ENCODE measurements around the gene RASD1.

DNA sequence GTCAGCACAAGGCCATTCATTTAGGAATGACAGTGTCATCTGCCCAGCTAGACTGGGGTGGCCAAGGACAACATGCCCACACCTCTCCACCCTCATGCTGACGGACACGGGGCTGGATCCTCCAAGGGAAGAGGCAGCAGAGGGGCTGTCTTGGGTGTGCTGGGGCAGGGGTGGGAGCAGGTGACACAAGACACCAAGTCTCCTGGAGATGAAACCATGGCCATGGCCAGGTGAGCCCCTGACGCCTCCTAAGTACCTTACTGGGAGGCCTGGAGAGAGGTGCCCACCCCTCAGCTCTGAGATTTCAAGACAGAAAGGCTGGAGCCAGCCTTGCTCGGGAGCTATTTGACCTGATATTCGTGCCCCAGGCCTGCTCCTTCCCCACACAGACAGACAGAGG is 9.0 kb upstream of the RASD1 start:
- TF ChIP-seq, protein P1, sequence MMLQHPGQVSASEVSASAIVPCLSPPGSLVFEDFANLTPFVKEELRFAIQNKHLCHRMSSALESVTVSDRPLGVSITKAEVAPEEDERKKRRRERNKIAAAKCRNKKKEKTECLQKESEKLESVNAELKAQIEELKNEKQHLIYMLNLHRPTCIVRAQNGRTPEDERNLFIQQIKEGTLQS (IDR thresholded peaks at IDR 0.05): no peak
- TF ChIP-seq GABPA (IDR thresholded peaks at IDR 0.05 in 1 of 2, conservative IDR thresholded peaks at IDR 0.05 in 1 of 2) (no peak), YY1 (IDR thresholded peaks at IDR 0.05) (no peak), HNF4A (conservative IDR thresholded peaks at IDR 0.05) (no peak), CTCF (IDR thresholded peaks at IDR 0.05; ENCODE audit: low read depth, low read length, missing input control) (no peak), EGR1 (IDR thresholded peaks at IDR 0.05; ENCODE audit: low read depth in 2 of 2) (no peak), FOXA1 (IDR thresholded peaks at IDR 0.05) (no peak)
- TF ChIP-seq, protein P2, sequence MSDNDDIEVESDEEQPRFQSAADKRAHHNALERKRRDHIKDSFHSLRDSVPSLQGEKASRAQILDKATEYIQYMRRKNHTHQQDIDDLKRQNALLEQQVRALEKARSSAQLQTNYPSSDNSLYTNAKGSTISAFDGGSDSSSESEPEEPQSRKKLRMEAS (IDR thresholded peaks at IDR 0.05): no peak

All from liver (tissue), 3 donors.